ENCODE data around the gene PTTG1IP. TPM values are rescaled to one million over a fixed set of nuclear protein-coding genes. Genes with fewer than 3 reads are reported as not detected.

Gene PTTG1IP
- total and polyA plus RNA-seq, 2 of the 13 experiments (the other 11 are each of a cell fraction or from before 2014, with no cell fraction given) = 161 to 700 TPM

DNA sequence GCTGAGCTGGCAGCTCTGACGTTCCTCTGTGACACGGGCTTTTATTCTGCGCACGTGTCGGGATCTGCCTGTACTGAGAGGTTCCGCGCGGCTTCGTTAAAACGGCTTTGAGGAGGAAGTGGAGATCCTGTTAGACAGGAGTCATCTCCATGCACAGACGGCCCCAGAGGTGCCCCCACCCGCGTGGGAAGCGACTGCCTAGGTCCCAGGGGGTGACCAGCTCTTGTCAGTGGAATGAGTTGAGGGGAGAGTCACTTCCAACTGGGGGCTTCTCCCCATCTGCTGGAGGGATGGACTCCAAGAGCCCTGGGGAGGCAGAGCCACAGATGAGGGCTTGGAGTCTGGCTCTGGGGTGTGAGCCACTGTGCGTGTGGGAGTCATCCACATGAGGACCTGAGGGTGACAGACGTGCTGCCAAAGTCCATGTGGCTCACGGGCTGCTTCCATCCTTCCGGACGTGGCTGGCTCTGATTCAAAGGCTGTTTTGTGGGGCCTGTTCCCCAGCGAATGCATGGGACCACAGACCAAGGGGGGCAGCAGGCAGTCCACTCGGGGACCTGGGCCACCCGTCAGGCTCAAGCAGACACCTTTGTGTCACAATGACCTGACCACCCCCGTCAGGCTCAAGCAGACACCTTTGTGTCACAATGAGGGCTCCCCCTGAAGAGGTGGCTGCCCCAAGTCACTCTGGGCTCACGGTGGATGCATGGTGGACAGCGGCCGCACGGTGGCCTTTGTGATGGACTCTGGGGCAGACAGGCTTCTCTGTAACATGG, 26.8 kb downstream of the PTTG1IP start (continued):
- TF ChIP-seq SIN3B (IDR thresholded peaks at IDR 0.05; ENCODE audit: low read length) = no peak
- no peak; the same call in 1 of the 2 replicates for TF ChIP-seq DMAP1 (CRISPR knock-in tag; IDR thresholded peaks at IDR 0.05)
- TF ChIP-seq SRSF4 (IDR thresholded peaks at IDR 0.05; ENCODE audit: low read depth, low read length, poor library complexity, severe bottlenecking) = no peak
- TF ChIP-seq ZBTB7B (CRISPR knock-in tag; IDR thresholded peaks at IDR 0.05) = peak; percentile 33; the same call in 1 of the 2 replicates
- 0 out of 2 replicates have a peak, but pooled peaks have one; percentile 7 for TF ChIP-seq ZNF138 (CRISPR knock-in tag; IDR thresholded peaks at IDR 0.05; ENCODE audit: low read depth)
- peak; percentile 72; the same call in 1 of the 2 replicates for TF ChIP-seq HIVEP1 (CRISPR knock-in tag; IDR thresholded peaks at IDR 0.05)
- peak; percentile 27 for TF ChIP-seq RAD21 (CRISPR knock-in tag; IDR thresholded peaks at IDR 0.05)
- no peak for TF ChIP-seq ARNT (IDR thresholded peaks at IDR 0.05)
- TF ChIP-seq ESRRA (CRISPR knock-in tag; IDR thresholded peaks at IDR 0.05; ENCODE audit: low read depth) = 0 out of 2 replicates have a peak, but pooled peaks have one; percentile 2
- no peak for TF ChIP-seq ZBTB40 (IDR thresholded peaks at IDR 0.05)
- TF ChIP-seq ZBTB40 (CRISPR knock-in tag; IDR thresholded peaks at IDR 0.05) = 0 out of 2 replicates have a peak, but pooled peaks have one; percentile 28
- 0 out of 2 replicates have a peak, but pooled peaks have one; percentile 37 for TF ChIP-seq ZNF230 (CRISPR knock-in tag; IDR thresholded peaks at IDR 0.05)
- no peak for TF ChIP-seq TCF7L2 (IDR thresholded peaks at IDR 0.05; ENCODE audit: low read depth, low read length)
- TF ChIP-seq, protein P1, sequence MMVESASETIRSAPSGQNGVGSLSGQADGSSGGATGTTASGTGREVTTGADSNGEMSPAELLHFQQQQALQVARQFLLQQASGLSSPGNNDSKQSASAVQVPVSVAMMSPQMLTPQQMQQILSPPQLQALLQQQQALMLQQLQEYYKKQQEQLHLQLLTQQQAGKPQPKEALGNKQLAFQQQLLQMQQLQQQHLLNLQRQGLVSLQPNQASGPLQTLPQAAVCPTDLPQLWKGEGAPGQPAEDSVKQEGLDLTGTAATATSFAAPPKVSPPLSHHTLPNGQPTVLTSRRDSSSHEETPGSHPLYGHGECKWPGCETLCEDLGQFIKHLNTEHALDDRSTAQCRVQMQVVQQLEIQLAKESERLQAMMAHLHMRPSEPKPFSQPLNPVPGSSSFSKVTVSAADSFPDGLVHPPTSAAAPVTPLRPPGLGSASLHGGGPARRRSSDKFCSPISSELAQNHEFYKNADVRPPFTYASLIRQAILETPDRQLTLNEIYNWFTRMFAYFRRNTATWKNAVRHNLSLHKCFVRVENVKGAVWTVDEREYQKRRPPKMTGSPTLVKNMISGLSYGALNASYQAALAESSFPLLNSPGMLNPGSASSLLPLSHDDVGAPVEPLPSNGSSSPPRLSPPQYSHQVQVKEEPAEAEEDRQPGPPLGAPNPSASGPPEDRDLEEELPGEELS (CRISPR knock-in tag; IDR thresholded peaks at IDR 0.05) = peak; percentile 22; the same call in 1 of the 2 replicates
- TF ChIP-seq ELF3 (CRISPR knock-in tag; IDR thresholded peaks at IDR 0.05) = peak; percentile 30; the same call in 1 of the 2 replicates
- peak; percentile 64 for TF ChIP-seq MYC (CRISPR knock-in tag; IDR thresholded peaks at IDR 0.05; ENCODE audit: borderline replicate concordance)
- TF ChIP-seq, protein P2, sequence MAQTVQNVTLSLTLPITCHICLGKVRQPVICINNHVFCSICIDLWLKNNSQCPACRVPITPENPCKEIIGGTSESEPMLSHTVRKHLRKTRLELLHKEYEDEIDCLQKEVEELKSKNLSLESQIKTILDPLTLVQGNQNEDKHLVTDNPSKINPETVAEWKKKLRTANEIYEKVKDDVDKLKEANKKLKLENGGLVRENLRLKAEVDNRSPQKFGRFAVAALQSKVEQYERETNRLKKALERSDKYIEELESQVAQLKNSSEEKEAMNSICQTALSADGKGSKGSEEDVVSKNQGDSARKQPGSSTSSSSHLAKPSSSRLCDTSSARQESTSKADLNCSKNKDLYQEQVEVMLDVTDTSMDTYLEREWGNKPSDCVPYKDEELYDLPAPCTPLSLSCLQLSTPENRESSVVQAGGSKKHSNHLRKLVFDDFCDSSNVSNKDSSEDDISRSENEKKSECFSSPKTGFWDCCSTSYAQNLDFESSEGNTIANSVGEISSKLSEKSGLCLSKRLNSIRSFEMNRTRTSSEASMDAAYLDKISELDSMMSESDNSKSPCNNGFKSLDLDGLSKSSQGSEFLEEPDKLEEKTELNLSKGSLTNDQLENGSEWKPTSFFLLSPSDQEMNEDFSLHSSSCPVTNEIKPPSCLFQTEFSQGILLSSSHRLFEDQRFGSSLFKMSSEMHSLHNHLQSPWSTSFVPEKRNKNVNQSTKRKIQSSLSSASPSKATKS (CRISPR knock-in tag; IDR thresholded peaks at IDR 0.05) = no peak

Data from HepG2 (cell line).